Measurements from ENCODE around the gene GAST. TPM values are rescaled to one million over a fixed set of nuclear protein-coding genes. Genes with fewer than 3 reads are reported as not detected.

The GAST gene
- total and polyA plus RNA-seq, 10 of the 15 experiments (the other 5 are each of a cell fraction or from before 2014, with no cell fraction given), result not detected

- TF ChIP-seq TARDBP (IDR thresholded peaks at IDR 0.05; ENCODE audit: borderline replicate concordance) (peak; percentile 61; the same call in 1 of the 2 replicates), ZNF622 (IDR thresholded peaks at IDR 0.05) (no peak), SPI1 (IDR thresholded peaks at IDR 0.05; ENCODE audit: borderline replicate concordance, insufficient read depth, low read depth, low read length) (no peak), SREBF2 (IDR thresholded peaks at IDR 0.05; ENCODE audit: low read length) (no peak), ZBTB40 (IDR thresholded peaks at IDR 0.05; ENCODE audit: borderline replicate concordance) (peak; percentile 89), NFYB (IDR thresholded peaks at IDR 0.05; ENCODE audit: insufficient read depth, low read depth, low read length) (peak; percentile 88), BACH1 (IDR thresholded peaks at IDR 0.05; ENCODE audit: borderline replicate concordance) (peak; percentile 99), RB1 (IDR thresholded peaks at IDR 0.05; ENCODE audit: borderline replicate concordance) (peak; percentile 60; the same call in 1 of the 2 replicates), CEBPZ (IDR thresholded peaks at IDR 0.05; ENCODE audit: low read depth, low read length) (peak; percentile 46; the same call in 1 of the 2 replicates), NR2F1 (conservative IDR thresholded peaks at IDR 0.05) (peak; percentile 91), ZNF384 (IDR thresholded peaks at IDR 0.05; ENCODE audit: borderline replicate concordance, low read depth, low read length) (no peak), MLLT1 (IDR thresholded peaks at IDR 0.05) (peak; percentile 92), STAT1 (conservative IDR thresholded peaks at IDR 0.05) (0 out of 2 replicates have a peak, but pooled peaks have one; percentile 16), TBL1XR1 (IDR thresholded peaks at IDR 0.05; ENCODE audit: low read depth, low read length) (peak; percentile 35; the same call in 1 of the 2 replicates), RUNX3 (IDR thresholded peaks at IDR 0.05; ENCODE audit: low read length) (no peak), EGR1 (IDR thresholded peaks at IDR 0.05; ENCODE audit: borderline replicate concordance in 1 of 2, low read depth in 2 of 2, low read length in 2 of 2) (peak in 1 of 2 experiments; percentile 72; a peak in 1 of 3 replicates), PBX3 (IDR thresholded peaks at IDR 0.05; ENCODE audit: insufficient replicate concordance, low read depth, low read length) (peak; percentile 94), RAD51 (IDR thresholded peaks at IDR 0.05) (no peak)
These were observed 23.3 kb upstream of the GAST start, which contains the start of gene EIF1 (continued) for GRCh38 chr17:41688641-41689496.

All from GM12878 (cell line).